Measurements from ENCODE around the gene OR52I2.
A peak's percentile ranks its signal among the peaks of the same experiment; 100 is the strongest.

OR52I2 gene

DNA sequence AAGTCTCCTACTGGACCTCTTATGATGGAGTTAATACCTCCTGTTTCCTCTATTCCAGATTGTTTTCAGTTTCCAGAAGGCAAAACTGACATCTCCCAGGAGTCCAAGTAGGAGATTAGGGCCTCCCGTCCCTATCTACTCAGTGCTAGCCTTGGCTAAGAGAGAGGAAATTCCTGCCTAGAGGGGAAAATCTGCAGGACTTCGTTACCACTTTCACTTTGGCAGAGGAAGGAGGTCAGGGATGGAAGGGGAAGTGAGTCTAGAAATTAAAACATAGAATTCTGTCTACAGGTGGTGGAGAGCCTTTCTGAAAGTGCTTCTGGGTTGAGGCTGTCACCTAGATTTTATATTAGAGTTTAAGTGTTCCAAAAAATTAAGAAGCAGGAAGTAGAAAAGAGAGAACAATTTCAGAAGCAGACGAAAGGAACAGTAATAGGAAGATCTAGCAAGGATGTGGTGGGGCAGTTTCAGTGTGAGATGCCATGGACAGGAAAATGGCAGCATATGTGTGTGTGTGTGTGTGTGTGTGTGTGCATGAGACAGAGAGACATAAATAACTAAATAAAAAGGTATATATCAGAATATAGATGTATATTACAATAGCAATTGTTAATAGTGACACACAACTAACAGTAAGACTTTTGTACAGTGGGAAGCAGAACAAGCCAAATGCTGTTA lies 28.9 kb downstream of the OR52I2 start:
- DNase-seq = no peak

DNA sequence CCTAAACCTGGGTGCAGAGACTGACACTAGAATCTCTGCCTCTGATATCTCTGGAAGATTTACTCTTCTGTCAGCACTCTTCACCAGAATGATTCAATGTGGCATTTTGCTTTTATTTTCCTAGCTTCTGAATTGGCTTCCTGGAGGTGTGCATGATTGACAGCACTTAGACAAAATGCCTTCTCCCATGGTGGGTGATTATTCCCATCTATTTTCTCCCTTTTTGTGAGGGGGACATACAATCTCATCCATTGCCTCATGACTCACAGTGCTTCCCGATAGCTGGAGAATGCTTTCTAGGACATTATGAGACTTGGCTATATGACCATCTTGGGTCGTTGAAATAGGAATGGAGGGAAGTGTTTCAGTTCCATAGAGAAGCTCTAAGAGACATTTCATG lies 30.4 kb downstream of the OR52I2 start:
- DNase-seq = no peak

DNA sequence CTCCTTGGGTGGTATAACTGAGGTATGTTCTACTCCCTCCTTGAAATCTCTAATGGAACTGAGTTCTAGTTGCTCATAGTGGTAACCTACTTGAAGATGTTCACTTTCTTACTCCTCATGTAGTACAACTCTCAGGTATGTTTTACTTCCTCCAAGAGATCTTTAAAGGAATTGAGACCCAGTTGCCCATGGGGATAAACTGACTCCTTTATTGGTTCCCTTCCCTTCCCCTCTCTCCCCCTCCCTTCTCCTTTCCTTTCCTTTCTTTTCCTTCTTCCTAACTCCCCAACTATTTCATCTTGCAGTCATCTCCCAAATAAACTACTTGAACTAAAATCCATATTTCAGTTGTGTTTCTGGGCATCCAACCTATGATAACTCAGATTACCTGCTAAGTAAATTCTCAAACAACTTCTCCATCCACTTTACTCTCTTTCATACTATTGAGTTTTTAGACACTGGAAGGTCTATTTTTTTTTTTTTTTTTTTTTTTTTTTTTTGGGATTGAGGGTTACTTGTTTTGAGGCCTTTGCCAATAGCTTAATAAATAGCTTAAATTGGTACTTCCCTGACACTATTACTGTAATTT lies 34.4 kb downstream of the OR52I2 start:
- no peak for DNase-seq

DNA sequence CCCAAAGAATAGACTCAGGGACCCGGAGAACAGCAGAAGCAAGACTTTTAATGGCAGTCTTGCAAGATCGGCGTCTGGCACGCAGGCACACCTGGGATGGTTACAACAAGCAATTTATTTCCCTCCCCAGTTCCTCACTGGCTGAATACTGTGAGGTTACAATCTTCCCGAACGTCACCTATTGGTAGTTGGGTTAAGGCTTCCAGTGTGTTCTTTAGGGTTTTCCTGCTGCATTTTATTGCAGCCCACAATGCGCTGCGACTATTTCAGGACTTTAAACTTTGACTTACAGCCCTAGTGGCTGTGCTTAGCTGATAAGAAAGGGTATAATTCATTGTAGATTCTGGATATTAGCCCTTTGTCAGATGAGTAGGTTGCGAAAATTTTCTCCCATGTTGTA lies 38.0 kb downstream of the OR52I2 start:
- no peak for DNase-seq

DNA sequence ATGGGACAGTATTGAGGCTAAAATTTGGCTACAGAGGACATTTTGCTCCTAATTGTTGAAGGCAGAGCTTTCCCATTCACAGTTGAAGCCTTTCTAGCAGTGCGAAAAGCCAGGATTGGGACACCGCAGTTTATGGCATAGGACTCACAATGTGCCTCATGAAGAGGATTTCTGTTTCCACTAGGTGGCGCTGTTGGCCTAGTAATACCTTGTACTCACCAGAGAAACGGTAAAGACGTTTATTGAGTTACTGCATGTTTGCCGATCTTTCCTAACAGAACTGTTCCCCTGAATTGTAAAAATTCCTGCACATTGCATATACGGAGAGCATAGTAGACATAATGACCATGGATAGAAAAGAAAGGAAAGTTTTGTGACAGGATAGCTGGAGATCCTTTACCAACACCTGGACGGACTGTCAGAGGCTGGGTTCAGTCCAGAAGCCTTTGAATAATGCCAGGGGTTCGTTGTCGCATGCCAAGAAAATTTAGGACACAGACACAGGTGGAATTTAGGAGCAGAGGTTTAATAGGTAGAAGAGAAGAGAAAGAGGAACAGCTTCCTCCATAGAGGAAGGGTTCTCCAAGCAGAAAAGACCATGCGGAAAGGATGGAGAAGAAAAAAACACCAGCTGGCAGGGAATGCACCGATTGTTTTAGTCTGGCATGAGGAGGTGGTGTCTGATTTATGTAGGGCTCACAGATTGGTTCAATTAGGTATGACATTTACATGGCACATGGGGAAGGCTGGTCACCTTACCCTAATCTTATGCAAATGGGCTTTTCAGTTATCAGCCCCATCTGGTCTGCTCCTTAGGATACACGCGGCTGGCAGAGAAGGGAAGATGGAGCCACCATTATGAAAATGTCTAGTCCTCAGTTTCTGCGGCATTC lies 44.9 kb downstream of the OR52I2 start:
- DNase-seq = peak; percentile 88 to 96

DNA sequence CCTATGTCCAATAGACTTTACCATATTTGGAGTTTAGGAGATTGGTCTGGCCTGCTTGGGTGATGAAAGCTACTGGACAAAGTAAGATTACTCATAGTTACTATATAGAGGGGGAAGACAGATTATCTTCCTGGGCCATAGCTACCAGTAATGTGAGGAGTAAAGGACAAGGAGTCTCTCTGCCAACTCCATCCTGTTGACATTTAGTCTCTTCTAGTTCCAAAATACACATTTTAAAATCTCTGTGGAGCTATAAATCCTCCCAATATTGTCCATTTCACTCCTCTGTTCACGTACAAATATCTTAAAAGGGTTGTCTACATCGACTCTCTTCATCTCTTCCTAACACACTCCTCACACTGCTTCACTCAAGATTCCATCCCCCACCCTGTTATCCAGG lies 54.6 kb downstream of the OR52I2 start:
- no peak for DNase-seq

DNA sequence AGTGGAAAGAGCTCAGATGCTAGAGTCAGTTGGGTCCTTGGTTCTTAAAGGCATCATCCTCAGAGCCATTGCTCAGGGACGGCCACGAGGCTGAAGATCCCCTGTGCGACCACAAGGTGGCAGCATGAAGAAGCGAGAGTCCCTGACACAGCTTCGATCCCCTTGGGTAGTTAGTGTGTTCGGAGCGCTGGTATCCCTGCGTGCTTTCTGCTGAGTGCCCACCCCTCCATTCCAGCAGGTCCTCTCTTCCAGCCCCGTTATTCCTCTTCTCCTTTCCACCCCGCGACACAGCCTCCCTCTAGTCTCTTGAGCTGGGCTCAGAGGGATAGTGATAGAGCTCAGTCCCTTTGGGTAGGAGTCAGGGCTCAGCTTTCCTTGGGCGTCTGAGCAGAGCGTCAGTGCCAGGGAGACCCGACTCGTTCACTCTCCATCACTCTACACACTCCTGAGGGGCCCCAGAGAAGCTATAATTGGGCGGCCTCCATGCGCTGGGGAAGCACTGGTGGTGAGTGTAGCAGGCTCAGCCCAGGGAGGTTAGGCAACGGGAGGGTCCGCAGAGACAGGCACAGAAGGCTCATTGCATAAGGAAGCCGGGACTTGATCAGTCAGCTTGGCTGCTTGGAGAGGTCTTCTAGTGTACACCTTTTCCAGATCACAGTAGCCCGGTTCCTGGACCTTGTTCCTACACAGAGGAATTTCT lies 55.6 kb downstream of the OR52I2 start, which contains the start of gene OR51D1:
Gene OR51D1 (plus strand): TSS at position 516 of the 700 bp plus-strand sequence. CDS start 2,314 bp downstream, outside the sequence.
- DNase-seq = peak; percentile 68 to 85

DNA sequence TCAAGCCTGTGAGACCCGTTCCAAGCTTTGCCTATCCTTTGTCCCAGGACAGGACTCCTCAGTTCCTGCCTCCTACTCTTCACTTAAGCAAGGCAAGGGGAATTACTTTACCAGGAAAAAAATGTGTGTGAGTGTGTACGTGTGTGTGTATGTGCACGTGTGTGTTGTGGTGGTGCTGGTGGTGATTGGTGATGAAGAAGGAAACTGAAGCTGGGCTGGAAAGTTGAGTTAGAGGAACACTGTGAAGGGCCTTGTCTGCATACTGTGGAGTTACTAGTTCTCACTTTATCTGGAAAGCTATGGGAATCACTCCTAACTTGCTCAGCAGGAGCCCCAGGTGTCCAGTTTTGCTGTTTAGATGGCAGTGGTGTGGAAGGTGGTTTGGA lies 56.1 kb downstream of the OR52I2 start:
- DNase-seq = no peak

DNA sequence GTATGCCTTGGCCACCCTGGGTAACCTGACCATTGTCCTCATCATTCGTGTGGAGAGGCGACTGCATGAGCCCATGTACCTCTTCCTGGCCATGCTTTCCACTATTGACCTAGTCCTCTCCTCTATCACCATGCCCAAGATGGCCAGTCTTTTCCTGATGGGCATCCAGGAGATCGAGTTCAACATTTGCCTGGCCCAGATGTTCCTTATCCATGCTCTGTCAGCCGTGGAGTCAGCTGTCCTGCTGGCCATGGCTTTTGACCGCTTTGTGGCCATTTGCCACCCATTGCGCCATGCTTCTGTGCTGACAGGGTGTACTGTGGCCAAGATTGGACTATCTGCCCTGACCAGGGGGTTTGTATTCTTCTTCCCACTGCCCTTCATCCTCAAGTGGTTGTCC lies 58.4 kb downstream of the OR52I2 start:
- DNase-seq = no peak

DNA sequence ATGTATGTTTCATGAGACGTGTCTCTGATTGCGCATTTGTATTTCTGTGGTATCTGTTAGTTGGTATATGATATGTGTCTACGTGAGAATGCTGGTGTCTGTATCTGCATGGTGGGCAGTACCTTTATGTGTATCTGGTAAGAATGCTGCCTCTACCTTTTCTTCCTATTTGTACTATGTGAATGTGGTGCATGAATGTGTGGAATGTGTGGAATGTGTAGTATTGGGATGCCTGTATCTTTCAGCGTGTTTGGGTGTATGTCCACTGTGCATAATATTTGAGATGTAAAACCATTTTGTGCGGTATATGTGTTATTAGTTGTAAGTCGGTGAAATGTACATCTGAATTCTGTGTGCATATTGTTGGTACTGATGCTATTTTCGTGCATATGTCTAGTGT lies 60.0 kb downstream of the OR52I2 start:
- no peak for DNase-seq

DNA sequence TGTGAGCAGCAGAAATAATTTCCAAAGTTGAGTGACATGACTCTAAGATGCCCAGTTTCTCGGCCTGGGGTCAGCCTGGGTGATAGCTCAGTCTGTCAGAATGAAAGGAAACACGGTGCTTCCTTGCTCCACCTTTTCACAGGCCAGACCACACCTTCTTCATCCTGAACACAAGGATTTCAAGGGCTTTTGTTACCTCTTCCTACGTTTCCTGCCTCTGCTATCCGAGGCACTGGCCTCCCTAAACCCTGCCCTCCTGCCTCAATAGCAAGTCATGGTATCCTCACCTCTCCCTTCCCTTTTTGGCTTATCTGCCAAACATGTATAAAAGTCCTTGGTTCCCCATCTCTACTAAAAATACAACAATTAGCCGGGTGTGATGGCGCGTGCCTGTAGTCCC lies 60.5 kb downstream of the OR52I2 start:
- DNase-seq = no peak

Data from NCI-H524 (cell line).